OCI-LY3 (cell line): ENCODE results near the gene SLC13A3.

ENCODE experiments used
- EZH2phosphoT487 ChIP-seq: fragments of 200-600 bp; shearing (Covaris generic); IDR thresholded peaks from 2 replicates; pipeline ENCODE4 v1.6.1; 2018; ENCODE audit warnings: antibody characterized with exemption, mixed run types, low read depth
- TF ChIP-seq, protein P1 (sequence below): fragments of 200-600, 300-600 bp; sonication (generic); IDR thresholded peaks from 2 replicates; pipeline ENCODE4 v1.5.1; 2014; ENCODE audit warnings: antibody characterized with exemption, low read length, low read depth

DNA sequence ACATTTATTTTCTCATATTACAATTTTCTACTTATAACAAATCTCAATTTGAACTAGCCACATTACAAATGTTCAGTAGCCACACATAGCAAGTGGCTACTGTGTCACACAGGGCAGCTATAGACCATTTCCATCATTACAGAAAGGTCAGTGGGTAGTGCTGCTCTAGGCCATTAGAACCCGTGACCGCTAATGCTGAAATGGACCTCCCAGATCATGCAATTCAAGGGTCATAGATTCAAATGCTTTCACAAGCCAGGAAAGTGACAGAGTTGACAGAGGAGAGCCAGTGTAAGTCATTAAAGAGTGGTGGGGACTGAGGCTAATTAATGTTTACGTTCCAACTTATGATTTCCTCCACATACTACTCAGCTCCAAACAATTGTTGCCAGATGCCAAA is 97.3 kb downstream of the SLC13A3 start:
- TF ChIP-seq, protein P1, sequence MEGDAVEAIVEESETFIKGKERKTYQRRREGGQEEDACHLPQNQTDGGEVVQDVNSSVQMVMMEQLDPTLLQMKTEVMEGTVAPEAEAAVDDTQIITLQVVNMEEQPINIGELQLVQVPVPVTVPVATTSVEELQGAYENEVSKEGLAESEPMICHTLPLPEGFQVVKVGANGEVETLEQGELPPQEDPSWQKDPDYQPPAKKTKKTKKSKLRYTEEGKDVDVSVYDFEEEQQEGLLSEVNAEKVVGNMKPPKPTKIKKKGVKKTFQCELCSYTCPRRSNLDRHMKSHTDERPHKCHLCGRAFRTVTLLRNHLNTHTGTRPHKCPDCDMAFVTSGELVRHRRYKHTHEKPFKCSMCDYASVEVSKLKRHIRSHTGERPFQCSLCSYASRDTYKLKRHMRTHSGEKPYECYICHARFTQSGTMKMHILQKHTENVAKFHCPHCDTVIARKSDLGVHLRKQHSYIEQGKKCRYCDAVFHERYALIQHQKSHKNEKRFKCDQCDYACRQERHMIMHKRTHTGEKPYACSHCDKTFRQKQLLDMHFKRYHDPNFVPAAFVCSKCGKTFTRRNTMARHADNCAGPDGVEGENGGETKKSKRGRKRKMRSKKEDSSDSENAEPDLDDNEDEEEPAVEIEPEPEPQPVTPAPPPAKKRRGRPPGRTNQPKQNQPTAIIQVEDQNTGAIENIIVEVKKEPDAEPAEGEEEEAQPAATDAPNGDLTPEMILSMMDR: no peak
- no peak for TF ChIP-seq EZH2phosphoT487
